ENCODE data around the gene SELP. TPM values are rescaled to one million over a fixed set of nuclear protein-coding genes. Genes with fewer than 3 reads are reported as not detected.

SELP gene
- total RNA-seq, 1 experiment from 2014 or later, result not detected

GRCh38 chr1:169623132-169623926 is 6.6 kb downstream of the SELP start:
- Histone ChIP-seq H3K79me2 (ENCODE audit: insufficient read depth, low read length) (no peaks in the 10 kb centered on the region), H3K23me2 (ENCODE audit: insufficient read length, low read depth, low read length, poor library complexity, severe bottlenecking) (no peaks in the 10 kb centered on the region), H2BK120ac (ENCODE audit: low read depth, low read length, poor library complexity, severe bottlenecking) (no peak overlapping the region), H4K8ac (replicated peaks; ENCODE audit: insufficient read length, low read depth, low read length) (no peak overlapping the region), H3K4me1 (ENCODE audit: insufficient read depth, low read length) (no peaks in the 10 kb centered on the region), H3K23ac (ENCODE audit: insufficient read length, low read depth, low read length) (no peak overlapping the region), H4K20me1 (ENCODE audit: control insufficient read depth, insufficient read depth, insufficient read length) (peaks cover 2% of the 10 kb centered on the region), H3K27me3 (ENCODE audit: insufficient read depth, low read length) (no peaks in the 10 kb centered on the region), H2BK20ac (ENCODE audit: low read depth, low read length, poor library complexity, severe bottlenecking) (no peak overlapping the region), H2BK15ac (ENCODE audit: low read depth, low read length) (no peak overlapping the region), H4K91ac (ENCODE audit: insufficient read length, low read depth, low read length) (no peak overlapping the region), H3K4me2 (ENCODE audit: insufficient read depth, insufficient read length, low read length) (no peak overlapping the region), H3K9ac (ENCODE audit: extremely low read depth, insufficient read length, low read length) (no peak overlapping the region), H2AK5ac (ENCODE audit: insufficient read length, low read length) (no peak overlapping the region), H3K14ac (ENCODE audit: insufficient read depth, low read length) (no peak overlapping the region), H3K79me1 (ENCODE audit: insufficient read depth, low read depth, low read length, poor library complexity, severe bottlenecking) (no peaks in the 10 kb centered on the region), H2BK12ac (ENCODE audit: insufficient read length, low read depth, low read length) (no peak overlapping the region), H2AFZ (ENCODE audit: low read length) (no peak overlapping the region), H4K5ac (ENCODE audit: insufficient read length, low read depth, low read length) (no peak overlapping the region), H3K9me3 (ENCODE audit: control insufficient read depth, low read depth, low read length) (no peaks in the 10 kb centered on the region), H2BK5ac (ENCODE audit: insufficient read length, low read length) (no peak overlapping the region), H3K56ac (ENCODE audit: insufficient read length, low read depth, low read length) (no peak overlapping the region), H3K27ac (ENCODE audit: insufficient read length, low read depth, low read length) (no peak overlapping the region), H3T11ph (ENCODE audit: low read length) (no peak overlapping the region), H3K4ac (ENCODE audit: low read depth, low read length) (no peak overlapping the region), H3K18ac (ENCODE audit: insufficient read length, low read depth, low read length) (no peak overlapping the region)
- no peak for DNase-seq
- H3K36me3 Mint-ChIP-seq (ENCODE audit: insufficient read depth in 1 of 3, low read depth in 3 of 3), result no peaks in the 10 kb centered on the region
- H3K27ac Mint-ChIP-seq, result no peak overlapping the region
- H3K4me3 Mint-ChIP-seq, result no peak overlapping the region
- TF ChIP-seq, protein P1, sequence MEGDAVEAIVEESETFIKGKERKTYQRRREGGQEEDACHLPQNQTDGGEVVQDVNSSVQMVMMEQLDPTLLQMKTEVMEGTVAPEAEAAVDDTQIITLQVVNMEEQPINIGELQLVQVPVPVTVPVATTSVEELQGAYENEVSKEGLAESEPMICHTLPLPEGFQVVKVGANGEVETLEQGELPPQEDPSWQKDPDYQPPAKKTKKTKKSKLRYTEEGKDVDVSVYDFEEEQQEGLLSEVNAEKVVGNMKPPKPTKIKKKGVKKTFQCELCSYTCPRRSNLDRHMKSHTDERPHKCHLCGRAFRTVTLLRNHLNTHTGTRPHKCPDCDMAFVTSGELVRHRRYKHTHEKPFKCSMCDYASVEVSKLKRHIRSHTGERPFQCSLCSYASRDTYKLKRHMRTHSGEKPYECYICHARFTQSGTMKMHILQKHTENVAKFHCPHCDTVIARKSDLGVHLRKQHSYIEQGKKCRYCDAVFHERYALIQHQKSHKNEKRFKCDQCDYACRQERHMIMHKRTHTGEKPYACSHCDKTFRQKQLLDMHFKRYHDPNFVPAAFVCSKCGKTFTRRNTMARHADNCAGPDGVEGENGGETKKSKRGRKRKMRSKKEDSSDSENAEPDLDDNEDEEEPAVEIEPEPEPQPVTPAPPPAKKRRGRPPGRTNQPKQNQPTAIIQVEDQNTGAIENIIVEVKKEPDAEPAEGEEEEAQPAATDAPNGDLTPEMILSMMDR (conservative IDR thresholded peaks at IDR 0.05), result no peak
- no peaks in the 10 kb centered on the region; the same call in 1 of the 2 replicates for H3K27me3 Mint-ChIP-seq (ENCODE audit: low read depth)
- no CpG with 5 or more reads among the region's 6 CpGs for WGBS (ENCODE audit: extremely low coverage, insufficient read length, low lambda C conversion rate)
- H3K9me3 Mint-ChIP-seq, result no peaks in the 10 kb centered on the region; a peak in 1 of 5 replicates
- H3K4me1 Mint-ChIP-seq, result no peaks in the 10 kb centered on the region

All from H9 (cell line).